Smooth muscle cell (in vitro differentiated cells): ENCODE data around the gene HERC5. TPM values are rescaled to one million over a fixed set of nuclear protein-coding genes. Genes with fewer than 3 reads are reported as not detected.
A peak's percentile ranks its signal among the peaks of the same experiment; 100 is the strongest.

ENCODE experiments used
- DNase-seq: peaks from one replicate; lab custom pipeline; 2025; ENCODE audit not compliant: unreplicated experiment; lab: John Stamatoyannopoulos, UW
- H2AFZ ChIP-seq: fragments of 200-600 bp; sonication (generic); 2 replicates; pipeline ENCODE4 v1.6.0; 2016; ENCODE audit warnings: antibody characterized with exemption, low read depth, mild to moderate bottlenecking
- H3F3A ChIP-seq: fragments of 200-600 bp; sonication (generic); 2 replicates; pipeline ENCODE4 v1.6.0; 2017; ENCODE audit warnings: antibody characterized with exemption, low read depth
- H3K27ac ChIP-seq: fragments of 200-600 bp; sonication (generic); 2 replicates; pipeline ENCODE4 v1.5.1; 2016; ENCODE audit warnings: low read depth, mild to moderate bottlenecking
- H3K27me3 ChIP-seq: fragments of 200-600 bp; sonication (generic); 2 replicates; pipeline ENCODE4 v1.6.1; 2016; ENCODE audit warnings: low read depth, mild to moderate bottlenecking
- H3K36me3 ChIP-seq: fragments of 200-600 bp; sonication (generic); 2 replicates; pipeline ENCODE4 v1.5.1; 2016; ENCODE audit warnings: low read depth
- H3K4me1 ChIP-seq: fragments of 200-600 bp; sonication (generic); 2 replicates; pipeline ENCODE4 v1.5.1; 2016; ENCODE audit warnings: low read depth
- H3K4me2 ChIP-seq: fragments of 200-600 bp; sonication (generic); 2 replicates; pipeline ENCODE4 v1.6.0; 2016; ENCODE audit warnings: mild to moderate bottlenecking
- H3K4me3 ChIP-seq: fragments of 200-600 bp; sonication (generic); 2 replicates; pipeline ENCODE4 v1.5.1; 2016; ENCODE audit warnings: mild to moderate bottlenecking
- H3K79me2 ChIP-seq: fragments of 200-600 bp; sonication (generic); 2 replicates; pipeline ENCODE4 v1.6.0; 2016; ENCODE audit warnings: low read depth, mild to moderate bottlenecking
- H3K9ac ChIP-seq: fragments of 200-600 bp; sonication (generic); 2 replicates; pipeline ENCODE4 v1.6.0; 2016; ENCODE audit warnings: low read depth
- H3K9me3 ChIP-seq: fragments of 200-600 bp; sonication (generic); replicated peaks from 2 replicates; pipeline ENCODE4 v1.5.1; 2016; ENCODE audit warnings: low read depth
- H4K20me1 ChIP-seq: fragments of 200-600 bp; sonication (generic); 2 replicates; pipeline ENCODE4 v1.6.0; 2016; ENCODE audit warnings: low read depth
- WGBS: methylation state at CpG from one replicate; pipeline ENCODE4 v1.1.7; 2016; ENCODE audit warnings: low lambda C conversion rate; 5-methylcytosine and 5-hydroxymethylcytosine counted together
- polyA plus RNA-seq: library from polyadenylated mRNA; unstranded; fragments of >200 nt; fragmentation: Nextera tagmentation; extraction: Ambion mirVana; gene quantifications from 2 replicates; pipeline ENCODE4 v1.2.1, GENCODE V29; 2016
- total RNA-seq: library from RNA; depleted of rRNA; stranded (reverse); fragments of >200 nt; gene quantifications from 2 replicates; pipeline ENCODE4 v1.2.3, GENCODE V29; 2014
- TF ChIP-seq, protein P1 (sequence below): fragments of 200-600 bp; sonication (generic); IDR thresholded peaks from 2 replicates; pipeline ENCODE4 v1.5.1; 2017; ENCODE audit warnings: borderline replicate concordance, mild to moderate bottlenecking, antibody characterized with exemption; ENCODE audit not compliant: insufficient read depth, poor library complexity, severe bottlenecking

HERC5 gene
- total and polyA plus RNA-seq, 2 experiments from 2014 or later: 0.69 to 1.0 TPM

GRCh38 chr4:88527787-88528186 is 70.9 kb downstream of the HERC5 start:
- no peak for DNase-seq
- no peak overlapping the region for H3K4me2 ChIP-seq
- peaks cover 7% of the 10 kb centered on the region for H3K79me2 ChIP-seq
- H3K9me3 ChIP-seq: no peaks in the 10 kb centered on the region
- H3K9ac ChIP-seq: no peak overlapping the region
- no peaks in the 10 kb centered on the region for H4K20me1 ChIP-seq
- H3K4me3 ChIP-seq: no peak overlapping the region
- peaks cover 5% of the 10 kb centered on the region for H3K4me1 ChIP-seq
- 94% methylated on average over 8 of the region's 8 CpGs for WGBS
- no peak overlapping the region for H3K27ac ChIP-seq
- TF ChIP-seq, protein P1, sequence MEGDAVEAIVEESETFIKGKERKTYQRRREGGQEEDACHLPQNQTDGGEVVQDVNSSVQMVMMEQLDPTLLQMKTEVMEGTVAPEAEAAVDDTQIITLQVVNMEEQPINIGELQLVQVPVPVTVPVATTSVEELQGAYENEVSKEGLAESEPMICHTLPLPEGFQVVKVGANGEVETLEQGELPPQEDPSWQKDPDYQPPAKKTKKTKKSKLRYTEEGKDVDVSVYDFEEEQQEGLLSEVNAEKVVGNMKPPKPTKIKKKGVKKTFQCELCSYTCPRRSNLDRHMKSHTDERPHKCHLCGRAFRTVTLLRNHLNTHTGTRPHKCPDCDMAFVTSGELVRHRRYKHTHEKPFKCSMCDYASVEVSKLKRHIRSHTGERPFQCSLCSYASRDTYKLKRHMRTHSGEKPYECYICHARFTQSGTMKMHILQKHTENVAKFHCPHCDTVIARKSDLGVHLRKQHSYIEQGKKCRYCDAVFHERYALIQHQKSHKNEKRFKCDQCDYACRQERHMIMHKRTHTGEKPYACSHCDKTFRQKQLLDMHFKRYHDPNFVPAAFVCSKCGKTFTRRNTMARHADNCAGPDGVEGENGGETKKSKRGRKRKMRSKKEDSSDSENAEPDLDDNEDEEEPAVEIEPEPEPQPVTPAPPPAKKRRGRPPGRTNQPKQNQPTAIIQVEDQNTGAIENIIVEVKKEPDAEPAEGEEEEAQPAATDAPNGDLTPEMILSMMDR: no peak
- no peaks in the 10 kb centered on the region for H3K36me3 ChIP-seq
- no peaks in the 10 kb centered on the region for H3F3A ChIP-seq
- no peak overlapping the region for H2AFZ ChIP-seq
- H3K27me3 ChIP-seq: no peaks in the 10 kb centered on the region

DNA sequence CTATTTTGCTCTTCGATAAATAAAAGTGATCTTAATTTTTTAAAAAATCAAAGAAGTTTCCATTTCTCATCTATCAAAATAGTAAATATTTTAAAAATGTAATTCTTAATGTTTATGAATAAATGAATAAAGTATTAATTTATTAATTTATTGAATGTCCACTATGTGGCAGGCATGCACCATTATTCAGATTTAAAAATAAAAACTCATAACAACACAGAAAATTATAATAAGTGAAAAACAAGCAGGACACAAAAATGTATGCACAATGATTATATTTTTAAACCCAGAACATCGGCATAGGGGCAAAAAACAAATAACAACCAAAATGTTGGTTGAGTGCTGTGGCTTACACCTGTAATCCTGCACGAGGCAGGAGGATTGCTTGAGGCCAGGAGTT is 71.9 kb downstream of the HERC5 start:
- no peak overlapping the region for H3K4me3 ChIP-seq
- H4K20me1 ChIP-seq: no peaks in the 10 kb centered on the region
- H3K4me2 ChIP-seq: no peak overlapping the region
- 93% methylated on average over 3 of the region's 3 CpGs for WGBS
- no peaks in the 10 kb centered on the region for H3F3A ChIP-seq
- H2AFZ ChIP-seq: no peak overlapping the region
- H3K27me3 ChIP-seq: no peaks in the 10 kb centered on the region
- no peaks in the 10 kb centered on the region for H3K9me3 ChIP-seq
- DNase-seq: no peak
- TF ChIP-seq, protein P1: peak; percentile 20
- peaks cover 5% of the 10 kb centered on the region for H3K4me1 ChIP-seq
- no peaks in the 10 kb centered on the region for H3K36me3 ChIP-seq
- H3K79me2 ChIP-seq: no peaks in the 10 kb centered on the region
- no peak overlapping the region for H3K27ac ChIP-seq
- H3K9ac ChIP-seq: no peak overlapping the region

GRCh38 chr4:88531549-88531948 is 74.6 kb downstream of the HERC5 start:
- no peaks in the 10 kb centered on the region for H3K36me3 ChIP-seq
- no peaks in the 10 kb centered on the region for H3K9me3 ChIP-seq
- no peaks in the 10 kb centered on the region for H4K20me1 ChIP-seq
- no peaks in the 10 kb centered on the region for H3K4me1 ChIP-seq
- H3F3A ChIP-seq: no peaks in the 10 kb centered on the region
- H3K79me2 ChIP-seq: no peaks in the 10 kb centered on the region
- no peak overlapping the region for H3K4me3 ChIP-seq
- WGBS: 45% methylated on average over 3 of the region's 3 CpGs
- no peak for DNase-seq
- no peaks in the 10 kb centered on the region for H3K27me3 ChIP-seq
- H2AFZ ChIP-seq: peak overlapping the region; percentile 53
- no peak overlapping the region for H3K9ac ChIP-seq
- H3K27ac ChIP-seq: no peak overlapping the region
- no peak overlapping the region for H3K4me2 ChIP-seq
- TF ChIP-seq, protein P1: no peak

- no peak overlapping the region for H2AFZ ChIP-seq
- no peak overlapping the region for H3K9ac ChIP-seq
- no peak for DNase-seq
- H3K27me3 ChIP-seq: no peaks in the 10 kb centered on the region
- no peaks in the 10 kb centered on the region for H3K36me3 ChIP-seq
- H3K9me3 ChIP-seq: no peaks in the 10 kb centered on the region
- no peaks in the 10 kb centered on the region for H3K4me1 ChIP-seq
- TF ChIP-seq, protein P1: no peak
- H4K20me1 ChIP-seq: no peaks in the 10 kb centered on the region
- H3K4me2 ChIP-seq: no peak overlapping the region
- 49% methylated on average over 6 of the region's 6 CpGs for WGBS
- H3K79me2 ChIP-seq: no peaks in the 10 kb centered on the region
- H3K27ac ChIP-seq: peak overlapping the region; percentile 92
- H3K4me3 ChIP-seq: no peak overlapping the region
- H3F3A ChIP-seq: no peaks in the 10 kb centered on the region
Observed at GRCh38 chr4:88533088-88533790, 76.3 kb downstream of the HERC5 start.
